Calu3 (cell line): Measurements from ENCODE around the gene SLC29A3. TPM values are rescaled to one million over a fixed set of nuclear protein-coding genes. Genes with fewer than 3 reads are reported as not detected.

Experiments used
- BruUV-seq: library from RNA; stranded (reverse); fragments of 400-500 nt; replicated peaks from 2 replicates; lab custom pipeline; 2021; lab: Mats Ljungman, UMichigan
- CTCF ChIA-PET: fragments of 300-600 bp; sonication (Branson Sonifier 250); formaldehyde crosslinking; loops from one replicate; lab custom pipeline; 2022; ENCODE audit warnings: antibody characterized with exemption; lab: Charles Lee
- DNase-seq: peaks from one replicate; pipeline ENCODE4 v3.0.0; 2022
- H3K27ac Mint-ChIP-seq: one replicate; pipeline ENCODE4 v1.8.0; 2022; ENCODE audit warnings: mixed read lengths; ENCODE audit not compliant: unreplicated experiment
- H3K27me3 Mint-ChIP-seq: one replicate; pipeline ENCODE4 v1.8.0; 2022; ENCODE audit warnings: mixed read lengths; ENCODE audit not compliant: unreplicated experiment
- H3K36me3 Mint-ChIP-seq: one replicate; pipeline ENCODE4 v1.8.0; 2022; ENCODE audit warnings: mild to moderate bottlenecking, moderate library complexity, mixed read lengths; ENCODE audit not compliant: insufficient read depth, unreplicated experiment
- H3K4me1 Mint-ChIP-seq: one replicate; pipeline ENCODE4 v1.8.0; 2022; ENCODE audit warnings: mild to moderate bottlenecking, low read depth, mixed read lengths; ENCODE audit not compliant: unreplicated experiment
- H3K4me3 Mint-ChIP-seq: one replicate; pipeline ENCODE4 v1.8.0; 2022; ENCODE audit warnings: mild to moderate bottlenecking, low read depth, moderate library complexity, mixed read lengths; ENCODE audit not compliant: unreplicated experiment
- H3K9me3 Mint-ChIP-seq: one replicate; pipeline ENCODE4 v1.8.0; 2022; ENCODE audit warnings: low read depth, mixed read lengths; ENCODE audit not compliant: unreplicated experiment
- CTCF ChIP-seq: fragments of 200-600 bp; IDR thresholded peaks from one replicate; pipeline ENCODE4 v1.8.0; 2022; ENCODE audit warnings: antibody characterized with exemption; ENCODE audit not compliant: unreplicated experiment
- intact Hi-C: fragments of 100-400 bp; cut with micrococcal nuclease; formaldehyde crosslinking; loops from one replicate; pipeline ENCODE4 v1.10.0; 2022; ENCODE audit not compliant: unreplicated experiment
- total RNA-seq: library from RNA; stranded (reverse); gene quantifications from 2 replicates; pipeline ENCODE4 v1.2.3, GENCODE V29; 2022

Gene SLC29A3
- total RNA-seq, 1 experiment from 2014 or later: 5.9 TPM

- DNase-seq: no peak
- Mint-ChIP-seq H3K36me3 (peaks cover 2% of the 10 kb centered on the region), H3K9me3 (no peaks in the 10 kb centered on the region), H3K4me1 (peaks cover 6% of the 10 kb centered on the region), H3K27me3 (peaks cover 99% of the 10 kb centered on the region), H3K27ac (no peak overlapping the region), H3K4me3 (no peak overlapping the region)
- BruUV-seq: no TSS peak
- intact Hi-C loops: no loop called here
- CTCF ChIA-PET: interaction anchor here (0.7 kb wide), 1 partner anchor 233 kb away, joined by 3 read pairs; no protein-coding TSS in a partner anchor
- TF ChIP-seq CTCF: no peak
Observed at GRCh38 chr10:71291528-71291900, 27.5 kb upstream of the SLC29A3 start.

- H3K4me3 Mint-ChIP-seq: no peak overlapping the region
- H3K9me3 Mint-ChIP-seq: no peaks in the 10 kb centered on the region
- CTCF ChIA-PET: interaction anchor here (0.5 to 0.6 kb wide), 2 partner anchors 121 to 384 kb away, joined by 3 to 4 read pairs; no protein-coding TSS in a partner anchor
- BruUV-seq: no TSS peak
- DNase-seq: no peak
- no peaks in the 10 kb centered on the region for H3K36me3 Mint-ChIP-seq
- H3K27me3 Mint-ChIP-seq: peaks cover 90% of the 10 kb centered on the region
- intact Hi-C loops: no loop called here
- peaks cover 6% of the 10 kb centered on the region for H3K4me1 Mint-ChIP-seq
- TF ChIP-seq CTCF: no peak
- H3K27ac Mint-ChIP-seq: no peak overlapping the region
Observed at GRCh38 chr10:71292624-71293445, 26.2 kb upstream of the SLC29A3 start.

GRCh38 chr10:71293446-71294084 lies 25.5 kb upstream of the SLC29A3 start:
- Mint-ChIP-seq H3K27me3 (peaks cover 90% of the 10 kb centered on the region), H3K9me3 (no peaks in the 10 kb centered on the region), H3K27ac (no peak overlapping the region), H3K36me3 (no peaks in the 10 kb centered on the region), H3K4me1 (peaks cover 6% of the 10 kb centered on the region), H3K4me3 (no peak overlapping the region)
- CTCF ChIA-PET: no interaction called here
- intact Hi-C loops: no loop called here
- DNase-seq: no peak
- no TSS peak for BruUV-seq
- TF ChIP-seq CTCF: no peak

- H3K27ac Mint-ChIP-seq: no peak overlapping the region
- H3K27me3 Mint-ChIP-seq: peaks cover 88% of the 10 kb centered on the region
- H3K4me3 Mint-ChIP-seq: no peak overlapping the region
- H3K9me3 Mint-ChIP-seq: no peaks in the 10 kb centered on the region
- H3K36me3 Mint-ChIP-seq: no peaks in the 10 kb centered on the region
- intact Hi-C loops: no loop called here
- CTCF ChIA-PET: no interaction called here
- DNase-seq: no peak
- peaks cover 6% of the 10 kb centered on the region for H3K4me1 Mint-ChIP-seq
- BruUV-seq: no TSS peak
- TF ChIP-seq CTCF: no peak
Observed at GRCh38 chr10:71294091-71294561, 24.9 kb upstream of the SLC29A3 start.
